ENCODE data around the gene DDR2.
"Not testable (repeated sequence)": the region's sequence is repeated elsewhere in the genome, so short reads cannot be mapped to it uniquely, and the experiment has no call there.

DDR2 gene

GRCh38 chr1:162727493-162727892 is 95.2 kb downstream of the DDR2 start:
- not testable (repeated sequence) for DNase-seq

- no peak for DNase-seq
Measured at GRCh38 chr1:162728573-162728972, 96.3 kb downstream of the DDR2 start.

- DNase-seq, result not testable (repeated sequence)
Measured at GRCh38 chr1:162729195-162729774, 97.0 kb downstream of the DDR2 start.

DNA sequence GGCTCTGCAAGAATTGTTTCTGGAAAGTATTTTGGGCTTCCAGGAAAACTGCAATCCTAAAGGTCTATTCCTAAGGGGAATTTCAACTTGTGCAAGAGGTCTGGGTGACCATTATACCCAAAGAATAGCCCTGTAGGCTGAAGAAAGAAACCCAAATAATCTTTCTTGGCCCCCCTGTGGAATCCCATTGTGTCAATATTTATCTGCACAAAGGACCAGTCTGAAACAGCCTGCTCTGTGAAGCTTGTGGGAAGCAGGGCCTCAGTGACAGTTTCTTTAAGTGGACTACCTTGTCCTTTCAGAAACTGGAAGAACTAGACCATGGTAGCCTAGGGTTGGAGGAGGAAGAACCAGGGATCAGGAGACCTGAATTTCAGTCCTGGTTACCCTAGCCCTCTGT is 99.8 kb downstream of the DDR2 start:
- DNase-seq, result no peak

- DNase-seq, result no peak
Measured at GRCh38 chr1:162732566-162733335, 100.5 kb downstream of the DDR2 start.

DNA sequence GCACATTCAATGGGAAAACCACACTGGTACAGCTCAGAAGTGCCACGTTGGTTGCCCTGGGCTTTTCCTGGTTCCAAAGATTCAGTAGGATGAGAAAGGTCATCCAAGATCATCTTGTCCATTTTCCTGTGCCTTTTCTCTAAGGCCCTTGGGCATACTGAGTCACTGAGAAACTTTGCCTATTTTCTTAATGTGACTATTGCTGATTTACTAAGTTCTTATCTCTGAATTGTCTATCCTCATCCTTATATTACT is 101.0 kb downstream of the DDR2 start:
- DNase-seq, result no peak

GRCh38 chr1:162734047-162734446 is 101.8 kb downstream of the DDR2 start:
- no peak for DNase-seq

- no peak for DNase-seq
Measured at GRCh38 chr1:162736184-162736583, 103.9 kb downstream of the DDR2 start.

DNA sequence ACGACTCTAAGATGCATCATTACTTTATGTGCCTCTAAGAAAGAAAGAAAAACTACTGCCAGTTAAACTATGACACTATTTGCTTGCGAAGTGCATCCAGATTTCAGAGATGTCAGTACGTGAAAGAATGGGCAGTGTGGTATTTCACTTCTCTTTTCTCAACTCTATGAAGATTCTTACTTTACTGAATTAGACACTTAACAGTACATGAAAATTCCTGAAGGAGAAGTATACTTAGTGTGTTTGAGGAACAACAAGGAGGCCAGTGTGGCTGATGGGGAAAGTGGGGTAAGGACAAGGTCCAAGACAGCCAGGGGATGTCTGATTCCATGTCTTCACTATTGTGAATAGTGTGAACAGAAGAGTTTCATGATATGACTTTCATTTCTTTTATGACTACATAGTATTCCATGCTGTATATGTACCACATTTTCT is 104.4 kb downstream of the DDR2 start:
- no peak for DNase-seq

DNA sequence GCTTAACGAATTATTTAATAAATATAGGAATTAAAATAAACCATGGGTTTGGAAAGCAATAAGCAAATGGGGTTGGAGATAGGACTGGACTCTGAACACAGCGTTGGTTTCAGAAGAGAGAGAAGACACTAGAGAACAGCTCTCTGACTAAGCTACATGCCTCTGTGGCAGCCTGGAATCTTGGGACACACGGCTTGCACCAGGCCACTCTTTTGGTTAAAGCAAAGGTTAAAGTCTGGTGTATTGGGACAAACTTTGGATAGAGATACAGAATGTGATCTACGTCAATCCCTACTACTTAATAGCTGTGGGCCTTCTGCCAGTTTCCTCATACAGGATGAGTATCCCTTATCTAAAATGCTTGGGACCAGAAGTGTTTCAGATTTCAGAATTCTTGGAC is 108.5 kb downstream of the DDR2 start:
- no peak for DNase-seq

DNA sequence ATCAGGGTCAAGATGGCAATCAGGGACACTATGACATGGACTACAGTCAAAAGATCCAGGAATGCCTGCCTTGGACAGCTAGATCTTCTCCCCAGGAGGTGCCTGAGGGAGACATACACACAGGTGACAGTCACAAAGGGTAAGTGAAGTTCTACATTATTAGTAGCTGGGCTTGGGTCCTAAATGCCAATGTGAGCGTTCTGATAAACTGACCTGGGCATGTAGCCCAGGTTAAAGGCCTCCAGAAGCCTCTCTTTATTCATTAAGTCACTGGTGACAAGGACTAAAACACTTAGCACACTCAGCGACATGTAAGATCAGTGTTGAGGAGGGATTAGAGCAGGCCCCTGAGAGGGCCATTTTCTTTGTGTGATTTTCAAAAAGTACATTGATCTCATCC is 109.3 kb downstream of the DDR2 start:
- DNase-seq, result no peak

DNA sequence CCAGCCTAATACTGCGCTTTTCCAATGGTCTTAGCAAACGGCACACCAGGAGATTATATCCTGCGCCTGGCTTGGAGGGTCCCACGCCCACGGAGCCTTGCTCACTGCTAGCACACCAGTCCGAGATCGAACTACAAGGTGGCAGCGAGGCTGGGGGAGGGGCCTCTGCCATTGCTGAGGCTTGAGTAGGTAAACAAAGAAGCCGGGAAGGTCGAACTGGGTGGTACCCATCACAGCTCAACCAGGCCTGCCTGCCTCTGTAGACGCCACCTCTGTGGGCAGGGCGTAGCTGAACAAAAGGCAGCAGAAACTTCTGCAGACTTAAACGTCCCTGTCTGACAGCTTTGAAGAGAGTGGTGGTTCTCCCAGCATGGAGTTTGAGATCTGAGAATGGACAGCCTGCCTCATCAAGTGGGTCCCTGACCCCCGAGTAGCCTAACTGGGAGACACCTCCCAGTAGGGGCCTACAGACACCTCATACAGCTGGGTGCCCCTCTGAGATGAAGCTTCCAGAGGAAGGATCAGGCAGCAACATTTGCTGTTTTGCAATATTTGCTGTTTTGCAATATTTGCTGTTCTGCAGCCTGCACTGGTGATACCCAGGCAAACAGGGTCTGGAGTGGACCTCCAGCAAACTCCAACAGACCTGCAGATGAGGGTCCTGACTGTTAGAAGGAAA is 114.1 kb downstream of the DDR2 start:
- DNase-seq, result not testable (repeated sequence)

DNA sequence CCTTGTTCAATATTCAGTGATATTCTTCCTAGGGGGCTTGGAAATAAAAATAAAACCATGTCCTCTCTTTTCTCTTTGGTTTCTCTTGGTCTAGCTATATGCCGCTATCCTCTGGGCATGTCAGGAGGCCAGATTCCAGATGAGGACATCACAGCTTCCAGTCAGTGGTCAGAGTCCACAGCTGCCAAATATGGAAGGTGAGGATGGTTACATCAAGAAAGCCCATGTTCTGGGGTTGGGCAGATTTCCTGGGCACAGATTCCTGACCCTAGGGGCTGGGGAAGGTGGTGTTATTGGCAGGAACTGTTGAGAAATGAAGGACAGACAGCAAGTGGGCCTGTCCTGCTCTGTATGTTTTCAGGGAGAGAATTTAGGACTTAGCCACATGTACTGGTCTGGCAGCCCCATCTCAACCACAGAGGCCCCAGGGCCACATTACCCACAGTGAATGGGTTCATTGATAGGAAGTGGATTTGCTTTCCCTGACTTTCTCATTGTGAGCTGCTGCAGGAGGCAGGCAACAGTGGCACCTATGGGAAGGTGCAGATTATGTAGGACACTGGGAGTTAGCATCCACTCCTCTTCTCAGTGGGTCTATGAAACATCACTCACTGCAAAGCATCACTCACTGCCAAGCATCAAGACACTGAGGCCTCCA is 120.9 kb downstream of the DDR2 start:
- no peak for DNase-seq

GRCh38 chr1:162753998-162754585 is 121.8 kb downstream of the DDR2 start:
- DNase-seq, result no peak

DNA sequence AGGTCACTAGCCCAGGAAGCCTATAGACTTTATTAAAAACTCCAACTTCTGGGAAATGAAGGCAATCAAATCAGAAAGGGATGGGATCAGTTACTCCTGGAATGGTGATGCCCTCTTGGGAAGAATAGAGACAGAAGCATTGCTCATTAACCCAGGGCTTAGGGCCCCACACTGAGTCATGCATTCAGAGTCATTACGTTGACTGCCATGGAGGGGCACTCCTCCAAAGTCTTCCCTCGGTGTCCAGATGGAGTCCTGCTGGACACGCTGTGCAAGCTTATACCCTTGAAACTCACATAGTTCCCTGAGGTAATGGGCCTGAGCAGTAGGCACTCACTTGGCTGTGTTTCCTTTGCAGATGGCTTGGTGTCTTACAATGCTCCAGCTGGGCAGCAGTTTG is 123.0 kb downstream of the DDR2 start:
- no peak for DNase-seq

GRCh38 chr1:162756523-162756922 is 124.3 kb downstream of the DDR2 start:
- DNase-seq, result no peak

DNA sequence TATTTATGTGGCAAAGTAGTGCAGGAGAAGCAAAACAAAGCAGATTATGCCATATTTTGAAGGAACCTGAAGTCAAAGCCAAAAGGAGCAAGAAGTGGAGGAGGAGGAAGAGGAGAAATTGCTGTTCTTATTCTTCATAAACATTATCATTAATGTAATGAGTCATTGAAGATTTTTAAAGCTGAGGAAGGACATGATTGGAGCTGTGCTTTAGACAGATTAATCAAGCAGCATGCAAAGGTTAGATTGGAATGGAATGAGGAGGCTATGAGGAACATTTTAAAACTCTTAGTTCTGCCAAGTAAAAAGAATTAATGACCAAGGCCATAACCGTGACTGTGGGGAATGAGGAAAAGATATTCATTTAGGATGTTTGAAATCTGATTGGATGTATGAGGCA is 125.2 kb downstream of the DDR2 start:
- DNase-seq, result no peak

DNA sequence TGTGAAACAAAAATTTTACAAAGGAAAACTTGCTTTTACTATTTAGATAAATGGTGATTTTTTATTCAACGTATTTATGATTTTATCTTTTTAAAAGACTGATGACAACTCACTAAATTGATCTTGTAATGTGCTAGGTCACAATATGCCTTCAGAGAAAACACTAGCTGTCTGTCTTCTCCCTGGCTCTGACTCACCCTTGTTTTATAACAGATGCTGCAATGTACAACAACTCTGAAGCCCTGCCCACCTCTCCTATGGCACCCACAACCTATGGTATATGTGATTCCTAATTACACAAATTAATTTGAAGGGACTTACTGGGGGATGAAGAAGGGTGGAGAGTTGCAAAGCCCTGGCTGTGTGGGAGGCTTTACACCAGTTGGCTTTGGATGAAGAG is 133.5 kb downstream of the DDR2 start:
- no peak for DNase-seq

- no peak for DNase-seq
Measured at GRCh38 chr1:162772571-162773154, 140.4 kb downstream of the DDR2 start.

DNA sequence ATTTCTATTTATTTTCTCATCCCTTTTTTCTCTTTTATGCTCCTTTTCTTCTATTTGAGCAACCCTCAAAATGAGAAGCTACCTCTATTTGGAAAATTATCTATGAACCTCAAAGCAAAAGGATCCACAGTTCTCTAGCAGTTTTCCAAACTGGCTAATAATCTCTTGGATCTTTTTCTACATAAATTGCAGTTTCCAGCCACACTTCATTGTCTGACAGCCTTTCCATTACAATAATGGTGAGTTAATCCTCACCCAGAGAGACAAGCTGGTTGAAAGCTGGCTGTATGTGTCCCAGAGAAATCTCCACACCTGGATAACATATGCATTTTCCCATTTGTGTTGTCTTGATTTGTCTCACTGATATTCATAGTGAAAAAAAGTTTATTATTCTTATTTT is 141.7 kb downstream of the DDR2 start:
- DNase-seq, result no peak

- no peak for DNase-seq
Measured at GRCh38 chr1:162779043-162779442, 146.8 kb downstream of the DDR2 start.

DNA sequence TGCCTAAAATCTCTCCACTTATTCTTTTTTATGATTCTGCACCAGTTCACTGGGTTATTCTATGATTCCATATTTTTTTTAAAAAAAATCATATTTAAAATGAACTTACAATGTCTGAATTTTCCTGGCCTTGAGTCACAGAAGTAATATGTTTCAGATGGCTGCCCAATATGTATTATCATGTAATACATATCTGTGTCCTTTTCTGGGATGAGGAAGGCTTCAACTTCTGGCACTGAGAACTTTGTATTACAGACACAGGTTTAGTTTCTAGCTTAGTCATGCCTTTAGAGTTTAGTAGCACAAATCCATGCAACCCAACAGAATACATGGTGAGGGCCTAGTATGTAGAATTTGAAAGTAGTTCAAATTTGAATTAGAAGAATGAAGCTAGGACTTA is 150.4 kb downstream of the DDR2 start:
- no peak for DNase-seq

DNA sequence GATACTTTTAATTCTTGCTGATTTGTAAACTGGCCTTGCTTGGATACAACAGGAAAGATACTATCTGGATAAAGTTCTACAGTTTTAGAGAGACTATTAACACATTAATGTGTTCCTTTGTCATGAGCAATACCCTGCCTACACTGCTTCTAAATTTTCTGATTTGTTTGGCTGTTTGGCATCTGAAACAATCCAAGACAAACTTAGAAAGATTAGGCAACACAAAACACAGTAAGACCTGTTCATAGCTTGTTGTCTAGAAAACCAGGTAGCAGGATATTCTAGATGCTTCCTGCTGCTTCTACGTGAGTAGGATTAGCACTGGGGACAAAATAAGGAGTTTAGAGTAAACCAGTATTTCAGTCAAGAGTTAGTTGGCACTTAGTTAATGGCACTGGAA is 152.7 kb downstream of the DDR2 start:
- DNase-seq, result not testable (repeated sequence)
